GM06990 (cell line): ENCODE measurements around the gene CAMTA1.

Source experiments
- DNase-seq: peaks from one replicate; pipeline ENCODE4 v3.0.0-alpha.2; 2011; ENCODE audit not compliant: insufficient read length; ENCODE audit errors: extremely low read depth
- H3K27me3 ChIP-seq: replicated peaks from 2 replicates; pipeline ENCODE4 v1.6.0; 2011; ENCODE audit warnings: low read length; ENCODE audit not compliant: control insufficient read depth, insufficient read depth
- H3K36me3 ChIP-seq: 2 replicates; pipeline ENCODE4 v1.5.1; 2011; ENCODE audit warnings: low read length; ENCODE audit not compliant: control insufficient read depth, insufficient read depth
- H3K4me3 ChIP-seq: replicated peaks from 2 replicates; pipeline ENCODE4 v1.5.1; 2011; ENCODE audit warnings: low read depth, mild to moderate bottlenecking, control low read depth, low read length
- TF ChIP-seq, protein P1 (sequence below): IDR thresholded peaks from 2 replicates; pipeline ENCODE4 v1.5.1; 2011; ENCODE audit warnings: low read length, control low read depth, mild to moderate bottlenecking, inconsistent platforms; ENCODE audit not compliant: insufficient read depth, poor library complexity, severe bottlenecking

The CAMTA1 gene

DNA sequence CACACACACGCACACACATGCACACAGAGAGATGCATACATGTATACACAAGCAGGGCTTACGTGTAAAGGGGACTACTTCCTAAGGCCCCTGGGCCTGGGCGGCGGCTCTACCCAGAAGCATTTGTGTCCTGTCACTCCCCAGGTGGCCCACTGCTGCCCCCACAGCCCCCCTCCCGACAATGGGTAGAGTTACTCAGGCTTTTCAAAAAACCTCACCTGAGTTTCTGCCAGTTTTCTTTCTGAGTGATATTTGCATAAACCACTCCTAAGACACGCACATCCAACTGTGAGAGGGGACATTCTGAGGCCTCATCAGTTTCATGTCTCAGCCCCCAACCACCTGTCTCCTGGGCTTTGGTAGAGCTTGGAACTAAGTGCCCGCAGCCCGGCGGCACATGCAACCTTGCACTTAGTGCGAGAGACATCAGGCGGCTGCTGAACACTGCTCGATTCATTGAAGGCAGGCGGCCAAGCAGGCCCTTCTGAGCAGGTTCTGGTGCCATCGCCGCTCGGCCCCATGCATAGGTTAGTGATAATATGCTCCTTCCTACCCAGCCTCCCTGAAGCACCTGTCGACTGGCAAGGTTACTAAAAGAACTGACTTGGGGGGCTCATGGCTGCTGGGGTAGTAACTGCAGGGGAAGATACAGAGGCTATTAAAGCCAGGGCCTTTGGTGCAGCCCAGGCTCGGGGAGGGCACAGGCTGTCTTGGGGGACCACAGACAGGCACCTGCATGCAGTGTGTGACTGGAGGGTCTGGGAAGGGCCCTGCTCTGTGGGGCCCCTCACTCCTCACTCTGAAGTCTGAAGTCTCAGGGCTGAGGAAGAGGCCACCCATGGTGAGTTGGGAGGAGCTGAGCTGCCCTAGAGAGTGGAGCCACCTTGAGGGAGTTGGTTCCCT is 621.6 kb downstream of the CAMTA1 start:
- peak; percentile 78 for DNase-seq
- TF ChIP-seq, protein P1, sequence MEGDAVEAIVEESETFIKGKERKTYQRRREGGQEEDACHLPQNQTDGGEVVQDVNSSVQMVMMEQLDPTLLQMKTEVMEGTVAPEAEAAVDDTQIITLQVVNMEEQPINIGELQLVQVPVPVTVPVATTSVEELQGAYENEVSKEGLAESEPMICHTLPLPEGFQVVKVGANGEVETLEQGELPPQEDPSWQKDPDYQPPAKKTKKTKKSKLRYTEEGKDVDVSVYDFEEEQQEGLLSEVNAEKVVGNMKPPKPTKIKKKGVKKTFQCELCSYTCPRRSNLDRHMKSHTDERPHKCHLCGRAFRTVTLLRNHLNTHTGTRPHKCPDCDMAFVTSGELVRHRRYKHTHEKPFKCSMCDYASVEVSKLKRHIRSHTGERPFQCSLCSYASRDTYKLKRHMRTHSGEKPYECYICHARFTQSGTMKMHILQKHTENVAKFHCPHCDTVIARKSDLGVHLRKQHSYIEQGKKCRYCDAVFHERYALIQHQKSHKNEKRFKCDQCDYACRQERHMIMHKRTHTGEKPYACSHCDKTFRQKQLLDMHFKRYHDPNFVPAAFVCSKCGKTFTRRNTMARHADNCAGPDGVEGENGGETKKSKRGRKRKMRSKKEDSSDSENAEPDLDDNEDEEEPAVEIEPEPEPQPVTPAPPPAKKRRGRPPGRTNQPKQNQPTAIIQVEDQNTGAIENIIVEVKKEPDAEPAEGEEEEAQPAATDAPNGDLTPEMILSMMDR = no peak
- Histone ChIP-seq H3K36me3 (no peaks in the 10 kb centered on the region), H3K4me3 (peak overlapping the region; percentile 42), H3K27me3 (no peaks in the 10 kb centered on the region)

DNA sequence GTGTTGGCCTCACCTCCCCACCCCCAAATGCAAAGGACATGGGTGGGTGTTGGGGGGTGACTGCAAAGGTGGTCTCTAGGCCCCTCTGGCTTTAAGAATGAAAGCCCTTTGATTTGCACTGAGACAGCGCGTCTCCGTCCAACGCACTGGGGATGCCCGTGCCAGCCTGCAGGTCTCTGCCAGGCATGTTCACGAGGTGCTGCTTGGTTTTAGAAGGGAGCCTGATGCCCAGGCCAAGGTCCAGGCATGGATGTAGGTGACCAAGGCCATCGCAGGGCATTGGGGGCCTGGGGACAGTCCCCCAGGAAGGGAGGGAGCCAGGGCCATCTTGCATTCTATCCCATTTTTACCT is 622.3 kb downstream of the CAMTA1 start:
- Histone ChIP-seq H3K27me3 (no peaks in the 10 kb centered on the region), H3K4me3 (peak overlapping the region; percentile 42), H3K36me3 (no peaks in the 10 kb centered on the region)
- TF ChIP-seq, protein P1 = no peak
- DNase-seq = no peak

DNA sequence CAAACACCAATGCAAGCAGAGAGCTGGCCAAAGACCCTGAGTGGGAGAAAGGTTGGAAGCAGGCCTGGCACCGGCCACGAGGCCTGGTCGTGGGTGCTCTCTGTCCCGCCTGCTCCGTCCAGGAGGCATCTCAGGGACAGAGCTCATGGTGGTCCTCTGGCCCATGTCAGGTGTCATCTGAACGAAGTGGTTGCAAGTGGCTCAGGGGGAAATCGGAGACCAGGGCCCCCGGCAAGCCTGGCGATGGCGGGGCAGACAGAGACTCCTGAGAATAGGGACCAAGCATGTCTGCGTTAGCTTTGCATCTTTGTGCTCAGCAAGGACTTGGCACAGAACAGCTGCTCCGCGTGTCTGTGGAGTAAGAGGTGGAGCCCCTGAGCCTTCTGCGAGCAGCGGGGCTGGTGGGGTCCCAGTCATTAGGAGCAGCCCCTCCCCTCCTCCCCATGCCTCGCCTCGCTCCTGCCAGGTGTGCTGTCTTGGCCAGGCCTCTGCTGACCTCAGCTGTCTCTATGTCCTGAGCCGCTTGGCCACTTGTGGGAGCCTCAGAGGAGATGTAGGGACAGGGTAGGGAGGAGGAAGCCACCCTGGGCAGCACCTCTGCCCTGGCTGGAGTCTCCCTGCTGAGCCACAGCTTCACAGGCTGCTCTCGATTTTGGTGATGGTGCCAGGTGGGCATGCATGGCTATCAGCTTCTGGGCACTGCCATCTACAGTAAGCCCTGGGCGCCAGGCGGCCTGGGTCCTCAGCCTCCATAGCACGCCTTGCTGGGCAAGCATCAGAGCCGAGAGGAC is 622.9 kb downstream of the CAMTA1 start:
- TF ChIP-seq, protein P1 = no peak
- no peaks in the 10 kb centered on the region for H3K36me3 ChIP-seq
- no peaks in the 10 kb centered on the region for H3K27me3 ChIP-seq
- H3K4me3 ChIP-seq = peak overlapping the region; percentile 42
- no peak for DNase-seq

DNA sequence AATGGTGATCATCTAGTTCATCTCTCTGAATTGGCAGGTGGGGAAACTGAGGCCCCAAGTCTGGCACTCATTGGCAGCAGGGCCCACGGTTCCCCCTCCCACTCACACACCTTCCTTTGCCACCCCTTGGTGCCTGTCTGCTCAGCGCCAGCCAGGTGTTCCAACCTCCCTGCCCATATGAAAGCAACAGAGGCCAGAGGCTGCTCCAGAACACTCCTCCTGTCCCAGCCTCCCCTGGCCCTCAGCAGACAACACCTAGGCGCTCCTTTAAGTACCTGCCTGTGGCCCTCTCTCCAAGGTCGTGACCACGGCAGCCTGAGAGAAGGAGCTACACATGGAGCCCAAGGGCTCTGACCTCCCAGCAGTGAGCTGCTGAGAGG is 623.5 kb downstream of the CAMTA1 start:
- Histone ChIP-seq H3K4me3 (no peak overlapping the region), H3K36me3 (no peaks in the 10 kb centered on the region), H3K27me3 (no peaks in the 10 kb centered on the region)
- DNase-seq = no peak
- TF ChIP-seq, protein P1 = no peak

DNA sequence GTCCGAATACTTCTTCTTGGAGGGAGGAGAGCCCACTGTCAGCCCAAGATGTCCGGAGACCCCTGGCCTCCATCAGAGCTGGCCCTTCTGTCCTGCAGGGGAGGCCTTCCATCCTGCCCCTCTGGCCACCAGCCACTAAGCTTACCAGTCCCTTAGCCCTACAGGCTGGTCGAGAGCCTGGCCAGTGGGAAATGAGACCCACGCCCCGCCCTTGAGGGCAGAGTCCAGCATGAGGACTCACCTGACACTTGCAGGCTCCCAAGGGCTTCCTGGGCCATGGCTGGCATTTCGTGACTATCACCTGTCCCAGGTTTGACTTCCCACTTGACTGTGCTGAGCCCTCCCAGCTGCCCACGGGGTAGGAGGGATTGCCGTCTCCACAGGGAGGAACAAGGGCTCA is 624.0 kb downstream of the CAMTA1 start:
- Histone ChIP-seq H3K4me3 (no peak overlapping the region), H3K27me3 (no peaks in the 10 kb centered on the region), H3K36me3 (no peaks in the 10 kb centered on the region)
- TF ChIP-seq, protein P1 = no peak
- no peak for DNase-seq
